ENCODE measurements around the gene MRPL12. TPM values are rescaled to one million over a fixed set of nuclear protein-coding genes. Genes with fewer than 3 reads are reported as not detected.

MRPL12 gene
- total and polyA plus RNA-seq, 2 donors (not counting 1 experiment from before 2014, with no cell fraction given): 23.8 to 25.6 TPM

- H3K79me2 ChIP-seq (ENCODE audit: control insufficient read depth, insufficient read depth, low read length): no peaks in the 10 kb centered on the region
- Mint-ChIP-seq H3K4me3 (no peak overlapping the region), H3K27me3 (no peaks in the 10 kb centered on the region), H3K9me3 (ENCODE audit: insufficient read depth) (no peaks in the 10 kb centered on the region), H3K4me1 (peaks cover 3% of the 10 kb centered on the region), H3K27ac (no peak overlapping the region)
- intact Hi-C loops (cut with micrococcal nuclease): no loop called here
- no peak overlapping the region for H3K4me3 ChIP-seq (ENCODE audit: control extremely low read depth in 1 of 5, extremely low read depth in 1 of 5, insufficient read depth in 1 of 5, low read depth in 2 of 5, low read length in 4 of 5)
- H2AFZ ChIP-seq (ENCODE audit: insufficient read depth, low read depth, low read length, poor library complexity, severe bottlenecking): no peak overlapping the region
- no peak overlapping the region for H3K4me2 ChIP-seq (replicated peaks; ENCODE audit: low read depth, low read length, poor library complexity, severe bottlenecking)
- POLR2A ChIA-PET: no interaction called here
- H3K27me3 ChIP-seq (replicated peaks in 1 of 4; ENCODE audit: control extremely low read depth in 1 of 4, control insufficient read depth in 3 of 4, insufficient read depth in 4 of 4, low read length in 3 of 4): no peaks in the 10 kb centered on the region
- CTCF ChIA-PET: no interaction called here
- DNase-seq: no peak
- no peaks in the 10 kb centered on the region for H4K20me1 ChIP-seq (ENCODE audit: control insufficient read depth, insufficient read depth, low read length, poor library complexity, severe bottlenecking)
- TF ChIP-seq EZH2 (IDR thresholded peaks at IDR 0.05; ENCODE audit: borderline replicate concordance, insufficient read depth, low read depth, low read length, poor library complexity, severe bottlenecking): no peak
- TF ChIP-seq CTCF (IDR thresholded peaks at IDR 0.05): no peak
- H3K27ac ChIP-seq (ENCODE audit: low read length in 2 of 2): no peak overlapping the region
- no peaks in the 10 kb centered on the region for H3K9me3 ChIP-seq (ENCODE audit: control extremely low read depth in 1 of 3, control insufficient read depth in 2 of 3, insufficient read depth in 1 of 3, low read length in 2 of 3)
- no peak overlapping the region for H3K9ac ChIP-seq (ENCODE audit: low read length)
- peaks cover 4 to 9% of the 10 kb centered on the region in 2 donors for H3K4me1 ChIP-seq (ENCODE audit: control insufficient read depth in 2 of 2, insufficient read depth in 2 of 2, low read length in 2 of 2)
- H3K36me3 ChIP-seq (replicated peaks in 1 of 2; ENCODE audit: control extremely low read depth in 1 of 2, control insufficient read depth in 1 of 2, extremely low read depth in 1 of 2, insufficient read depth in 2 of 2, low read length in 1 of 2): no peaks in the 10 kb centered on the region
- 98% methylated on average over 25 of the region's 25 CpGs for WGBS (ENCODE audit: insufficient coverage)
- no peak for ATAC-seq (ENCODE audit: low read depth)
Observed at GRCh38 chr17:81717049-81717765, 14.0 kb downstream of the MRPL12 start.

GRCh38 chr17:81717766-81718089 lies 14.6 kb downstream of the MRPL12 start:
- Histone ChIP-seq H3K4me1 (ENCODE audit: control insufficient read depth in 2 of 2, insufficient read depth in 2 of 2, low read length in 2 of 2) (peaks cover 3 to 6% of the 10 kb centered on the region in 2 donors), H2AFZ (ENCODE audit: insufficient read depth, low read depth, low read length, poor library complexity, severe bottlenecking) (no peak overlapping the region), H3K4me2 (replicated peaks; ENCODE audit: low read depth, low read length, poor library complexity, severe bottlenecking) (no peak overlapping the region), H3K9ac (ENCODE audit: low read length) (no peak overlapping the region), H3K79me2 (ENCODE audit: control insufficient read depth, insufficient read depth, low read length) (no peaks in the 10 kb centered on the region), H3K9me3 (ENCODE audit: control extremely low read depth in 1 of 3, control insufficient read depth in 2 of 3, insufficient read depth in 1 of 3, low read length in 2 of 3) (no peaks in the 10 kb centered on the region), H3K36me3 (replicated peaks in 1 of 2; ENCODE audit: control extremely low read depth in 1 of 2, control insufficient read depth in 1 of 2, extremely low read depth in 1 of 2, insufficient read depth in 2 of 2, low read length in 1 of 2) (no peaks in the 10 kb centered on the region), H3K27ac (ENCODE audit: low read length in 2 of 2) (no peak overlapping the region), H4K20me1 (ENCODE audit: control insufficient read depth, insufficient read depth, low read length, poor library complexity, severe bottlenecking) (no peaks in the 10 kb centered on the region), H3K4me3 (ENCODE audit: control extremely low read depth in 1 of 5, extremely low read depth in 1 of 5, insufficient read depth in 1 of 5, low read depth in 2 of 5, low read length in 4 of 5) (no peak overlapping the region), H3K27me3 (replicated peaks in 1 of 4; ENCODE audit: control extremely low read depth in 1 of 4, control insufficient read depth in 3 of 4, insufficient read depth in 4 of 4, low read length in 3 of 4) (no peaks in the 10 kb centered on the region)
- Mint-ChIP-seq H3K27me3 (no peaks in the 10 kb centered on the region), H3K4me3 (no peak overlapping the region), H3K9me3 (ENCODE audit: insufficient read depth) (no peaks in the 10 kb centered on the region), H3K27ac (no peak overlapping the region), H3K4me1 (peaks cover 2% of the 10 kb centered on the region)
- CTCF ChIA-PET: no interaction called here
- 95% methylated on average over 9 of the region's 9 CpGs for WGBS (ENCODE audit: insufficient coverage)
- no peak for DNase-seq
- TF ChIP-seq CTCF (IDR thresholded peaks at IDR 0.05) (no peak), EZH2 (IDR thresholded peaks at IDR 0.05; ENCODE audit: borderline replicate concordance, insufficient read depth, low read depth, low read length, poor library complexity, severe bottlenecking) (no peak)
- ATAC-seq (ENCODE audit: low read depth): no peak
- POLR2A ChIA-PET: no interaction called here
- intact Hi-C loops (cut with micrococcal nuclease): no loop called here

Data from B cell (primary cell).